HepG2 (cell line): ENCODE data around the gene EFL1. TPM values are rescaled to one million over a fixed set of nuclear protein-coding genes. Genes with fewer than 3 reads are reported as not detected.

ENCODE experiments used
- ATAC-seq: fragments of 200-7000 bp; cut with Tn5 transposase; 3 replicates; pipeline ENCODE4 v1.9.1; 2020; ENCODE audit warnings: mild to moderate bottlenecking, moderate library complexity
- BruUV-seq: library from RNA; stranded (reverse); fragments of 400-500 nt; replicated peaks from 2 replicates; lab custom pipeline; 2021; lab: Mats Ljungman, UMichigan
- CTCF ChIA-PET: fragments of 300-600 bp; formaldehyde crosslinking; extraction: SDS; loops from one replicate; lab custom pipeline; 2021; ENCODE audit warnings: low total read pairs, inconsistent platforms, low intra/inter-chr PET ratio; lab: Yijun Ruan, JAX
- POLR2A ChIA-PET: fragments of 350-600 bp; sonication (Branson Sonifier 250); formaldehyde crosslinking; loops from one replicate; lab custom pipeline; 2020; ENCODE audit warnings: antibody characterized with exemption, inconsistent platforms; lab: Yijun Ruan, JAX
- DNase-seq: peaks from one replicate; pipeline ENCODE4 v3.0.0-alpha.2; 2015; ENCODE audit warnings: low spot score
- FAIRE-seq: peaks from 3 replicates; lab custom pipeline; 2011; peaks lifted over from hg19 to GRCh38; lab: Jason Lieb, UNC
- H2AFZ ChIP-seq: one replicate; pipeline ENCODE4 v1.6.1; 2011; ENCODE audit warnings: low read length, inconsistent platforms
- H3K27ac ChIP-seq: fragments of 300-600 bp; 3 replicates; pipeline ENCODE4 v1.8.0; 2011; ENCODE audit warnings: mixed run types, mild to moderate bottlenecking, mixed read lengths, low read length, inconsistent platforms; ENCODE audit not compliant: insufficient read depth; ENCODE audit errors: extremely low read length
- H3K27me3 ChIP-seq, 2 experiments: fragments of 200-600 bp in 1 of 2; 2 replicates in 1 of 2; 3 replicates in 1 of 2; pipeline versions ENCODE4 v1.6.0 to v1.8.0; 2011; ENCODE audit warnings: low read length in 2 of 2, mild to moderate bottlenecking in 2 of 2, moderate library complexity in 2 of 2, inconsistent platforms in 1 of 2; ENCODE audit not compliant: insufficient read depth in 2 of 2, control insufficient read depth in 1 of 2
- H3K36me3 ChIP-seq, 2 experiments: fragments of 200-600 bp in 1 of 2; replicated peaks in 1 of 2; 2 replicates in 1 of 2; 3 replicates in 1 of 2; pipeline versions ENCODE4 v1.5.1 to v1.8.0; 2011; ENCODE audit warnings: low read length in 2 of 2, inconsistent platforms in 1 of 2; ENCODE audit not compliant: insufficient read depth in 2 of 2, control insufficient read depth in 1 of 2
- H3K4me1 ChIP-seq: 2 replicates; pipeline ENCODE4 v1.5.1; 2012; ENCODE audit warnings: low read length, inconsistent platforms; ENCODE audit not compliant: insufficient read depth
- H3K4me2 ChIP-seq: 2 replicates; pipeline ENCODE4 v1.6.0; 2011; ENCODE audit warnings: low read depth, low read length, inconsistent platforms
- H3K4me3 ChIP-seq, 3 experiments: fragments of 200-600 bp in 1 of 3; sonication (generic), shearing (Covaris generic) in 1 of 3; replicated peaks in 1 of 3; 2 replicates each; pipeline ENCODE4 v1.5.1; 2011 to 2016; ENCODE audit warnings: low read length in 3 of 3, inconsistent platforms in 2 of 3, low read depth in 2 of 3, mild to moderate bottlenecking in 2 of 3, control low read depth in 1 of 3, mixed read lengths in 1 of 3; ENCODE audit not compliant: insufficient read depth in 1 of 3
- H3K79me2 ChIP-seq: one replicate; pipeline ENCODE4 v1.6.1; 2011; ENCODE audit warnings: low read length, inconsistent platforms; ENCODE audit not compliant: insufficient read depth
- H3K9ac ChIP-seq: 2 replicates; pipeline ENCODE4 v1.6.0; 2011; ENCODE audit warnings: mild to moderate bottlenecking, low read depth, low read length, inconsistent platforms; ENCODE audit not compliant: insufficient read depth
- H3K9me3 ChIP-seq: 2 replicates; pipeline ENCODE4 v1.5.1; 2012; ENCODE audit warnings: mild to moderate bottlenecking, low read length
- H4K20me1 ChIP-seq: 2 replicates; pipeline ENCODE4 v1.6.0; 2011; ENCODE audit warnings: inconsistent platforms, mild to moderate bottlenecking, low read length, moderate library complexity; ENCODE audit not compliant: insufficient read depth
- GLMP ChIP-seq: sonication (generic); formaldehyde crosslinking; IDR thresholded peaks from 2 replicates; pipeline ENCODE4 v1.9.0; 2021; ENCODE audit warnings: missing genetic modification reagents, mild to moderate bottlenecking, borderline replicate concordance
- HNF4A ChIP-seq: sonication (generic); formaldehyde crosslinking; IDR thresholded peaks from 2 replicates; pipeline ENCODE4 v1.4.0; 2020; ENCODE audit warnings: missing genetic modification reagents
- MED8 ChIP-seq: sonication (generic); formaldehyde crosslinking; IDR thresholded peaks from 2 replicates; pipeline ENCODE4 v1.8.1; 2023; ENCODE audit warnings: mild to moderate bottlenecking, missing genetic modification reagents; ENCODE audit not compliant: insufficient replicate concordance
- MTF2 ChIP-seq: sonication (generic); formaldehyde crosslinking; IDR thresholded peaks from 2 replicates; pipeline ENCODE4 v1.5.0; 2020; ENCODE audit warnings: missing genetic modification reagents, borderline replicate concordance
- NFE2 ChIP-seq: sonication (generic); formaldehyde crosslinking; IDR thresholded peaks from 2 replicates; pipeline ENCODE4 v1.4.0; 2020; ENCODE audit warnings: missing genetic modification reagents
- PHF21A ChIP-seq: sonication (generic); formaldehyde crosslinking; IDR thresholded peaks from 2 replicates; pipeline ENCODE4 v1.5.0; 2020; ENCODE audit warnings: mild to moderate bottlenecking, missing genetic modification reagents
- POLR2A ChIP-seq, 2 experiments: IDR thresholded peaks; 2 replicates each; pipeline ENCODE4 v1.6.1; 2011; ENCODE audit warnings: low read depth in 2 of 2, low read length in 2 of 2, mild to moderate bottlenecking in 1 of 2, moderate library complexity in 1 of 2; ENCODE audit not compliant: insufficient read depth in 1 of 2
- SRY ChIP-seq: sonication (generic); formaldehyde crosslinking; IDR thresholded peaks from 2 replicates; pipeline ENCODE4 v1.8.0; 2022; ENCODE audit warnings: mild to moderate bottlenecking, missing genetic modification reagents
- ZBTB33 ChIP-seq: sonication (generic); formaldehyde crosslinking; IDR thresholded peaks from 2 replicates; pipeline ENCODE4 v1.4.0; 2020; ENCODE audit warnings: missing genetic modification reagents
- ZNF556 ChIP-seq: sonication (generic); formaldehyde crosslinking; IDR thresholded peaks from 2 replicates; pipeline ENCODE4 v1.4.0; 2020; ENCODE audit warnings: mild to moderate bottlenecking, missing genetic modification reagents, borderline replicate concordance
- WGBS: methylation state at CpG from one replicate; pipeline ENCODE4 v1.1.6; 2017; ENCODE audit warnings: low lambda C conversion rate; 5-methylcytosine and 5-hydroxymethylcytosine counted together
- in situ Hi-C: cut with HindIII; loops from 2 replicates; pipeline ENCODE4 v1.10.0; 2017; ENCODE audit warnings: low pct_unique_long_range_greater_than_20kb; ENCODE audit not compliant: extremely low pct_ligation_motif_present
- intact Hi-C: fragments of 100-400 bp; cut with micrococcal nuclease; formaldehyde crosslinking; loops from one replicate; pipeline ENCODE4 v1.10.0; 2022; ENCODE audit not compliant: unreplicated experiment
- polyA plus RNA-seq, 8 experiments: library from polyadenylated mRNA; depleted of rRNA in 3 of 8; stranded (reverse) in 7 of 8; unstranded in 1 of 8; fragments of >200 nt; fragmentation: Illumina TruSeq in 4 of 8; extraction: Trizol in 4 of 8; gene quantifications; 2 replicates each; pipeline versions ENCODE4 v1.2.1 to v1.2.3, GENCODE V29; 2011 to 2016; ENCODE audit warnings: low read depth in 4 of 8, missing spikeins in 1 of 8, mixed read lengths in 1 of 8; ENCODE audit not compliant: insufficient read depth in 1 of 8
- total RNA-seq, 5 experiments: library from RNA; depleted of rRNA; stranded (reverse); fragments of >200 nt; fragmentation: Illumina TruSeq; extraction: Trizol; gene quantifications; 2 replicates each; pipeline ENCODE4 v1.2.3, GENCODE V29; 2016; ENCODE audit warnings: low read depth in 1 of 5
- TF ChIP-seq, protein P1 (sequence below): sonication (generic); formaldehyde crosslinking; IDR thresholded peaks from 2 replicates; pipeline ENCODE4 v1.4.0; 2020; ENCODE audit warnings: mild to moderate bottlenecking, missing genetic modification reagents
- TF ChIP-seq, protein P2 (sequence below): sonication (generic); formaldehyde crosslinking; IDR thresholded peaks from 2 replicates; pipeline ENCODE4 v1.4.0; 2020; ENCODE audit warnings: missing genetic modification reagents, borderline replicate concordance

Gene EFL1
- total and polyA plus RNA-seq, 2 of the 13 experiments (the other 11 are each of a cell fraction or from before 2014, with no cell fraction given): 6.4 to 12.0 TPM

- TF ChIP-seq ZBTB33 (CRISPR knock-in tag) (no peak), ZNF556 (no peak), MED8 (no peak)
Observed at GRCh38 chr15:82132742-82133141, 129.8 kb downstream of the EFL1 start (continued).

DNA sequence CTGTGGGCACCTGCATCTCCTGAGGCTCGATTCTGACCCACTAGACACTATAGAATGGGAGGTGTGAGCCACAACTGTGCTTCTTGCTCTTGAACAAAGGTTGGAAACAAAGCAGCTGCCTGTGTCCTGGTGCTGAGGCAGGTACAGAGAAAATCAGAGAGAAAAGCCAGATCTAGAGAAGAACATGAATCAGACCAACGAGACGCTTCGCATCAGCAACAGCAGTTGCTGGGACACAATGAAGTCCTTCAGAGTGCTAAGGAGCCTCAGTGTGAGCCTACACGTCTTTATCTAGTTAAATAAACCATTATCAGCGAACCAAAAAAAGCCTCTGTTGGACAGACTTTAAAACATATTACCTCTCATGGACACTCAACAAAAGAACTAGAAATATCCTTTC is 130.4 kb downstream of the EFL1 start:
- 95% methylated on average over 6 of the region's 6 CpGs for WGBS
- Histone ChIP-seq H3K4me2 (no peak overlapping the region), H3K79me2 (no peaks in the 10 kb centered on the region), H3K4me1 (peaks cover 7% of the 10 kb centered on the region; the same call in 1 of the 2 replicates), H3K27me3 (no peaks in the 10 kb centered on the region), H3K9me3 (no peaks in the 10 kb centered on the region), H2AFZ (no peak overlapping the region), H4K20me1 (no peaks in the 10 kb centered on the region), H3K9ac (no peak overlapping the region), H3K36me3 (peaks cover 0 to 17% of the 10 kb centered on the region in 2 experiments; a peak in 2 of 5 replicates), H3K27ac (no peak overlapping the region), H3K4me3 (no peak overlapping the region)
- ChIA-PET CTCF (no interaction called here), POLR2A (no interaction called here)
- FAIRE-seq (no peak), DNase-seq (no peak), ATAC-seq (no peak)
- no TSS peak for BruUV-seq
- intact Hi-C loops (no loop called here), in situ Hi-C loops (no loop called here)
- TF ChIP-seq GLMP (no peak), HNF4A (CRISPR knock-in tag) (no peak), MTF2 (CRISPR knock-in tag) (no peak), SRY (CRISPR knock-in tag) (no peak), PHF21A (CRISPR knock-in tag) (no peak), POLR2A (IDR thresholded peaks at IDR 0.05; ENCODE audit: insufficient read depth in 1 of 2, low read depth in 2 of 2, low read length in 2 of 2) (no peak), NFE2 (no peak)
- TF ChIP-seq, protein P1, sequence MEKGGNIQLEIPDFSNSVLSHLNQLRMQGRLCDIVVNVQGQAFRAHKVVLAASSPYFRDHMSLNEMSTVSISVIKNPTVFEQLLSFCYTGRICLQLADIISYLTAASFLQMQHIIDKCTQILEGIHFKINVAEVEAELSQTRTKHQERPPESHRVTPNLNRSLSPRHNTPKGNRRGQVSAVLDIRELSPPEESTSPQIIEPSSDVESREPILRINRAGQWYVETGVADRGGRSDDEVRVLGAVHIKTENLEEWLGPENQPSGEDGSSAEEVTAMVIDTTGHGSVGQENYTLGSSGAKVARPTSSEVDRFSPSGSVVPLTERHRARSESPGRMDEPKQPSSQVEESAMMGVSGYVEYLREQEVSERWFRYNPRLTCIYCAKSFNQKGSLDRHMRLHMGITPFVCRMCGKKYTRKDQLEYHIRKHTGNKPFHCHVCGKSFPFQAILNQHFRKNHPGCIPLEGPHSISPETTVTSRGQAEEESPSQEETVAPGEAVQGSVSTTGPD (CRISPR knock-in tag): no peak
- TF ChIP-seq, protein P2, sequence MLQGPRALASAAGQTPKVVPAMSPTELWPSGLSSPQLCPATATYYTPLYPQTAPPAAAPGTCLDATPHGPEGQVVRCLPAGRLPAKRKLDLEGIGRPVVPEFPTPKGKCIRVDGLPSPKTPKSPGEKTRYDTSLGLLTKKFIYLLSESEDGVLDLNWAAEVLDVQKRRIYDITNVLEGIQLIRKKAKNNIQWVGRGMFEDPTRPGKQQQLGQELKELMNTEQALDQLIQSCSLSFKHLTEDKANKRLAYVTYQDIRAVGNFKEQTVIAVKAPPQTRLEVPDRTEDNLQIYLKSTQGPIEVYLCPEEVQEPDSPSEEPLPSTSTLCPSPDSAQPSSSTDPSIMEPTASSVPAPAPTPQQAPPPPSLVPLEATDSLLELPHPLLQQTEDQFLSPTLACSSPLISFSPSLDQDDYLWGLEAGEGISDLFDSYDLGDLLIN: no peak
